WI38 (cell line): ENCODE data around the gene MTRF1L.
"Not testable (repeated sequence)": the region's sequence is repeated elsewhere in the genome, so short reads cannot be mapped to it uniquely, and the experiment has no call there.

Experiments
- H3K4me3 ChIP-seq: 2 replicates; pipeline ENCODE4 v1.5.1; 2011; ENCODE audit warnings: low read depth, mild to moderate bottlenecking, control low read depth, low read length
- TF ChIP-seq, protein P1 (sequence below): IDR thresholded peaks from 2 replicates; pipeline ENCODE4 v1.5.1; 2012; ENCODE audit warnings: low read depth, mild to moderate bottlenecking, control low read depth, low read length

MTRF1L gene

DNA sequence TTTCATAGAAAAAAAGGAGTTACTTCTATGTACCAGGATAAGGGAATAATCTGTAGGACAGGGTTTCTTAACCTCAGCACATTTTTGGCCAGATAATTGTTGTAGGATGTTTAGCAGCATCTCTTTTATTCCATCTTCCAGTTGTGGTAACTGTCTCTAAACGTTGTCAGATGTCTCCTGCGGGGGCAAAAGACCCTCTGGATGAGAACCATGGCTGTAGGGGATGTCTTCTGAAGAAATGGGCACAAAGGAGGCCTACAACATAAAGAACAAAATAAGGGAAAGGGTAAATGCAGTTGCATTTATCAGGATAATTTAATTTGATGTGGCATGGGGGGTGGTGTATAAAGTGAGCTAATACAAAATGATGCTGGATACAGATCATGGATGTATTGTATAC, 15.5 kb downstream of the MTRF1L start:
- TF ChIP-seq, protein P1, sequence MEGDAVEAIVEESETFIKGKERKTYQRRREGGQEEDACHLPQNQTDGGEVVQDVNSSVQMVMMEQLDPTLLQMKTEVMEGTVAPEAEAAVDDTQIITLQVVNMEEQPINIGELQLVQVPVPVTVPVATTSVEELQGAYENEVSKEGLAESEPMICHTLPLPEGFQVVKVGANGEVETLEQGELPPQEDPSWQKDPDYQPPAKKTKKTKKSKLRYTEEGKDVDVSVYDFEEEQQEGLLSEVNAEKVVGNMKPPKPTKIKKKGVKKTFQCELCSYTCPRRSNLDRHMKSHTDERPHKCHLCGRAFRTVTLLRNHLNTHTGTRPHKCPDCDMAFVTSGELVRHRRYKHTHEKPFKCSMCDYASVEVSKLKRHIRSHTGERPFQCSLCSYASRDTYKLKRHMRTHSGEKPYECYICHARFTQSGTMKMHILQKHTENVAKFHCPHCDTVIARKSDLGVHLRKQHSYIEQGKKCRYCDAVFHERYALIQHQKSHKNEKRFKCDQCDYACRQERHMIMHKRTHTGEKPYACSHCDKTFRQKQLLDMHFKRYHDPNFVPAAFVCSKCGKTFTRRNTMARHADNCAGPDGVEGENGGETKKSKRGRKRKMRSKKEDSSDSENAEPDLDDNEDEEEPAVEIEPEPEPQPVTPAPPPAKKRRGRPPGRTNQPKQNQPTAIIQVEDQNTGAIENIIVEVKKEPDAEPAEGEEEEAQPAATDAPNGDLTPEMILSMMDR, result no peak
- no peak overlapping the region for H3K4me3 ChIP-seq

DNA sequence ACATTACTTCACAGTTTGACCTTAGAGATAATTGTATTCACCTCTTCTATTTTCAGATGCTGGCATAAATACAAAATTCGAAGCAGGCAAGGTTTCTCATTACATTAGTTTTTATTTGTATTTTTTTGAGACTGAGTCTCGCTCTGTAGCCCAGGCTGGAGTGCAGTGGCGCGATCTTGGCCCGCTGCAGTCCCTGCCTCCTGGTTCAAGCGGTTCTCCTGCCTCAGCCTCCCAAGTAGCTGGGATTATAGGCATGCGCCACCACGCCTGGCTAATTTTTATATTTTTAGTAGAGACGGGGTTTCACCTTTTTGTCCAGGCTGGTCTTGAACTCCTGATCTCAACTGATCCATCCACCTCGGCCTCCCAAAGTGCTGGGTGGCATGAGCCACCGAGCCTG, 17.2 kb downstream of the MTRF1L start:
- H3K4me3 ChIP-seq, result not testable (repeated sequence)

DNA sequence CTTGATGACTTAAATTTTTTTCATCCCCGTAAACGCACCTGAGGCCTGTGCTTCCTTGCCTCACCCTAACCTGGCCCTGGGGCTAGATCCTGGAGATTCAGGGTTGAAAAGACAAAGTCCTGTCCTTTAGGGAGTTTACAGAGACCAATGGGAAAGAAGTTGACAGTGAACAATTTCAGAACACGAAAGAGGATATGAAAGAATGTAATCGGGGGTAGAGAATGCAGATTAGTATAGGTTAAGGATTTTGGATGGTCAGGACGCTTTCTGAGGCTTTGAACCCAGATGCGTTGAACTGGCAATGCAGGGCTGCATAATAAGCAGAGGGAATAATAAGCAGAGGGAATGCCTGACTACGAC, 18.0 kb downstream of the MTRF1L start:
- TF ChIP-seq, protein P1, result no peak
- H3K4me3 ChIP-seq, result peak overlapping the region; percentile 93

DNA sequence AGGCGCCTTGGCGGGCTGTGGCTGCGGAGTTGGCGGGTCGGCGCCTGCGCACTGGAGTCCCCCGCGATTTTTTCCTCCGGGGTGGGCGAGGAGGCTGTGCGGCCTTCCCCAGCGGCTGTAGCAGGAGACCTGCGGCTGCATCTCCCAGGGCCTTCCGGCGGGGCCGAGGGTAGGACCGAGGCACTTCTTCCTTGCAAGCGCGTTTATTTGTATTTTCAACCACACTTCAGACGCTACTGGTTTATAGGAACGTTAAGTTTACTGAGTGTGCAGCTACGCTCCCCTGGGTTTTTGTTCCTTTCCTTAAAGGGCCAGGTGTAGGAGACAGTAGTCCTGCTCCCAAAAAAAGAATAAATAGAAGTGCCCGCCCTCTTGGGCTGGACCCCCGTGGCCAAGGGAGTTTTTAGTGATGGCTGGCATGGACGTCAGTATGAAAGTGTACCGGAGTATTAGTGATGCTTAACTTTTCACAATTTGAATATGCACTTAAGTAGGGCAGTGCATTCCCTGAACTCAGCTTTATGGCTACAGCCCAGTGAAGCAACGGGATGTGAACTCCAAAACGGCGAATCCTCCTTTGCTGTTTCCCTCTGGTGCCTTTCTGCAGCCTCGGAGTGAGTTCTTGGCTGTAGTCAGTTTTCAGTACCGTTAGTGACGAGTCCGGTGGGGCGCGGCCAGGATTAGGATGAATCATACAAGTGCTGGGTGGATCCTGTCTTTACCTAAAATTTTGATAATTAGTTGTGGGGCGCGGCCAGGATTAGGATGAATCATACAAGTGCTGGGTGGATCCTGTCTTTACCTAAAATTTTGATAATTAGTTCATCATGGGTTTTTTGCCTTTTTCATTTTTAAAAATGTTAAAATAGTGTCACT, 18.6 kb downstream of the MTRF1L start:
- TF ChIP-seq, protein P1, result no peak
- H3K4me3 ChIP-seq, result peak overlapping the region; percentile 93

DNA sequence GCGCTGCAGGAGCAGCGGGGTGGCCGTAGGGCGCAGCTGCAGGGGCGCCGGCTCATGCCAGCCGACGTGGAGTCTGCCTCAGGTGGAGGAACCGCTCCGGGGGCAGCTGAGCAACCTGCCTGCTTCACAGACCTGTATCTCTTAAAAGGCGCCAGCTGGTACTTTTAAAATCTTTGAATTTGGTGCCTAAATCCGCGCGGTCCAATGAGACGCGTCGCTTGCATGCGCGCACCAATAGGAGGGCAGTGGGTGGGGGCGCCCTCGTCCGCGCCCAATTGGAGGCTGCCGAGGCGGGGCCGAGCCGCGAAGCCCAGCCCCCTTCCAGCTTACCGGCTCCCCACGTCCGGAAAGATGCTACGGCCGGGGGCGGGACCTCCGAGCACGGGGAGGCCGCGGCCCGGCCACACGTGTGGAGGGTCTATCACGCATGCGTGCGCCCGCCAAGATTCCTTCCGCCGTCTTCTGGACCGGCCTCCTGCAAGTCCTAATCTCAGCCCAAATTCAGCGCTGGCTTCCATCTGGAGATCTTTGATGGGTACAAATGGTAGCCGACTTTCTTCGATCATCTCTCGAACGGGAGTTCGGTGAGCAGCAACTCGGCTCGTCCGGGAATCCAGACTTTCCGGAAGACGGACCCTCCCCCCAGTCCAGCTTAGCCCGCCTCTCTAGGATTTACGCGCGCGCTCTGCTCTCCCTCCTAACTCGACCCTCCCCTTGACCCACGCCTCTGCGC, 19.4 kb downstream of the MTRF1L start, which contains the start of gene FBXO5:
TSS of gene FBXO5 (minus strand) at position 138 of the 733 bp plus-strand sequence. CDS start at position 56, 82 bp downstream.
- TF ChIP-seq, protein P1, result no peak
- peak within 1 kb of the TSS; percentile 93 for H3K4me3 ChIP-seq

DNA sequence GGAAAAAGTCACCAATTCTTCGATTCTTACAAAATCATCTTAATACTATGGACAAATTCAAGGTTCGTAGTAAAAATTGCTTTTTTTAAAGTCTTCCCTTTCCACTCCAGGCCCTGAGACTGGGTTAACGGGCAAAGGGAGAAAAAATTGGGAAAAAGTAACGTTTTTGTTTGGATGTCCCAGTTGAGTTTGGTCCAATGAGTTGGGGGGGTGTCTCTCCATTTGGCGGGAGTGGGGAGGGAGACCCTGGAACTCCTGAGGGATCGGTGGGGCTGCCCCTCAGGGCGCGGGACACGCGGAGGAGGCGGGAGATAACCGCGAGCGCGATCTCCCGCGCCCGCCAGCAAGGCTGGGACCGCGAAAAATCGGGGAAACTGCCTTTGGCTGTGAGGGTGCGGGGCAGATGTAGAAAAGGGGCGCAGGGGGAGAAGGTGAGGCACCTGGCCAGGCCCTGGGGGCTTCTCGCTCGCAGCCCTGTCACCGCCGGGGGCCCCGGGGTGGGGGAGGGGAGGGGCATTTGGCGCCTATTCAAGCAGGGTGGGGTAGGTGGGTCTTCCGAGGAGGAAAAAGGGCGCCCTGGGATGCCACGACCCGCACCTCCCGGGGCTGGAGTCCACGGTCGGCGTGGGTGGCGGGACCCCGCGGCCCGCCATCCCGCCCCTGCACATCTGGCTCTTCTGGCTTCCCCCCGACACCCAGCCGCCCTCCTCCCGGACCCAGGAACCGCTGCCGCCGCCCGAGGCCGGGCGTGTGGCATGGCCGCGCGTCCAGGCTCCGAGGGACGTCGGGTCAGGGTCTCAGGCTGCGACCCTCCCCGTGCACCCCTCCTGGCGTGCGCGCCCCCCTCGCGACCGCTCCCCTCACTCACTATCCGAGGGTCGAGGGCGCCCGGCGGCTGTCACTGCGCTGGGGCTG, 20.3 kb downstream of the MTRF1L start:
- peak overlapping the region; percentile 93 for H3K4me3 ChIP-seq
- TF ChIP-seq, protein P1, result no peak

DNA sequence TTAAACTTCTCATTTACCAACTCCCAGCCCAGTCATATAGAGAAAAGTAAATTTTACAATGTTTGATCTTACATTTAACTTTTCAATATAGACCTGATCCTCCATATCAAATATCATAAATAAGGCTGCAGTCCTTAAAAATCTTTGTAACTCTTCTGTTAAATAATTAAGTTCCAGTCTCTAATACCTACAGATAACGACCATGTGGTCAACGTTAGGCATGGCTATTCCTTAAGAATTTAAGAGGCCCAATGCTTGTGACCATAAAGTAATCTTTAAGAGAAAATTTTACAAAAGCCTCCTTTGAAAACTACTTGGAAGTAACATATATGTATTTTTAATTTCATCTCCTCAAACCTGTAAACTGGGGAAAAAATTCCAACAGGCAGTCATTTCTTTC, 21.3 kb downstream of the MTRF1L start:
- TF ChIP-seq, protein P1, result no peak
- peak overlapping the region; percentile 93 for H3K4me3 ChIP-seq
